ENCODE data around the gene RFC2.

GRCh38 chr7:74185636-74186035 lies 68.6 kb downstream of the RFC2 start:
- TF ChIP-seq CTCF (conservative IDR thresholded peaks at IDR 0.05; ENCODE audit: low read length) (no peak), EZH2phosphoT487 (IDR thresholded peaks at IDR 0.05; ENCODE audit: borderline replicate concordance, low read depth, low read length) (no peak)

Measured in OCI-LY7 (cell line).